ENCODE data around the gene MORN3.

The MORN3 gene

DNA sequence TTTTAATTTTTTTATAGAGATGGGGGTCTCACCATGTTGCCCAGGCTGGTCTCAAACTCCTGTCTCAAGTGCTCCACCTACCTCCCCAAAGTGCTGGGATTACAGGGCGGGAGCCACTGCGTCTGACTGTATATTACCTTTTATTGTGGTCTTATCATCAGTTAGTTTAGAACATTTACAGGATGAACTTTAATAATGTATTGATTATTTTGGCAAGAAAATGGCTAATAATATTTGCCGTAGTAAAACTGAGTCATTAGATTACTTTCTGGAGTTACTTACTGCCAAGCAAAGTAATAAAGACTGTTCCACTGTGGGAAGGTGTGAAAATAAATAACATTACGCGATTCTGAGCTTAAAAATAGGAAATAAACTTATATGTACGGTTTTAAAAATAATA, 66.7 kb downstream of the MORN3 start:
- no peak for DNase-seq (ENCODE audit: low read depth, low spot score)

DNA sequence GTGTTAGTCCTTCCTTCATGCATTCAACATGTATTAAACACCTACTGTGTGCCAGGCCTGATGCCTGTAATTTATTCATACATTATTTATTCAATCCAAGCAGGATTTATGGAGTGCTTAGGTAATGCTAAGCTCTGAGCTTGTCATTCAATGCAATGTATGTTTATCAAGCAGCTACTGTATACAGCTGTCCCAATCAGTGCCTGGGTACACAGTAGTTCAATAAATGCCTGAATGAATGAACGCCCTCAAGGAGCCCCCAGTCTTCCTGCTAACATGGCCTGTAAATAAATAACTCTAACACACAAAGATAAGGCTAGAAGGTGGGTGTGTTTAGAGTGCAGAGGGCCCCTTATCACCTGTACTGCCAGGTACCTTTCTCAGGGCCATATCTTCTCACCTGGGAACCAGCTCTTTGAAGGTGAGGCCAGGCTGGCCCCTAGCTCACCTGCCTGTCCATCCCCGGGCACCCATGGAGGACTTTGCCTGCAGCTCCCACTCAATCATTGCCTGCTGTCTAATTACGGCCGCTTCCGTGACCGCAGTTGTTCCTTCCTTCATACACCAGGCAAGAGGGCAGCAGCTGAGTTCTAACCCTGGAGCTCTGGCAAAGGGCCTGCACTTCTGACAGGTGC, 68.6 kb downstream of the MORN3 start:
- DNase-seq (ENCODE audit: low read depth, low spot score), result no peak
